Panc1 (cell line): ENCODE results near the gene CHAF1A.

Experiments
- POLR2AphosphoS5 ChIP-seq: IDR thresholded peaks from 2 replicates; pipeline ENCODE4 v1.6.1; 2012; ENCODE audit warnings: mild to moderate bottlenecking, low read depth, low read length, moderate library complexity
- TF ChIP-seq, protein P1 (sequence below): fragments of 450-650 bp; IDR thresholded peaks from 2 replicates; pipeline ENCODE4 v1.5.1; 2017; ENCODE audit warnings: mild to moderate bottlenecking
- TF ChIP-seq, protein P2 (sequence below), 2 experiments: IDR thresholded peaks; 2 replicates each; pipeline ENCODE4 v1.6.1; 2011 to 2012; ENCODE audit warnings: low read depth in 2 of 2, control low read depth in 1 of 2, low read length in 1 of 2, mild to moderate bottlenecking in 1 of 2, moderate library complexity in 1 of 2; ENCODE audit not compliant: insufficient read depth in 1 of 2

DNA sequence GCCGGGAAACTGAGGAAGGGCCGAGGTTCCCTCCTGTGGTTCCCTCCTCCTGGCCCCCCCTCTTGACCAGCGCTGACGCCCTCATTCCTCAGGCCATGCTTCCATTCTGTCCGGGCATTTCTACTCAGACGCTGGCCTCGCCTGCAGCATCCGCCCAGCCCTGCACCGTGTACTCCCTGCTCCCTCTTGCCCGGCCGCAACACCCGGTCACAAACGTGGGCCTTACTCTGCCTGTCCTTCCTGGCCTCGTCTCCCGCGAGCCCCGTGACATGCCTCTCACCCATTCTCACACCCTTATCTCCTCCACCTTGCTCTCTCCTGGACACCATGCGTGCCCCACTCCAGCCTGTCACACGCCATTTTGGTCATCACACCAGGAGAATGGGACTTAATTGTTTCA lies 80.9 kb downstream of the CHAF1A start:
- TF ChIP-seq, protein P1, sequence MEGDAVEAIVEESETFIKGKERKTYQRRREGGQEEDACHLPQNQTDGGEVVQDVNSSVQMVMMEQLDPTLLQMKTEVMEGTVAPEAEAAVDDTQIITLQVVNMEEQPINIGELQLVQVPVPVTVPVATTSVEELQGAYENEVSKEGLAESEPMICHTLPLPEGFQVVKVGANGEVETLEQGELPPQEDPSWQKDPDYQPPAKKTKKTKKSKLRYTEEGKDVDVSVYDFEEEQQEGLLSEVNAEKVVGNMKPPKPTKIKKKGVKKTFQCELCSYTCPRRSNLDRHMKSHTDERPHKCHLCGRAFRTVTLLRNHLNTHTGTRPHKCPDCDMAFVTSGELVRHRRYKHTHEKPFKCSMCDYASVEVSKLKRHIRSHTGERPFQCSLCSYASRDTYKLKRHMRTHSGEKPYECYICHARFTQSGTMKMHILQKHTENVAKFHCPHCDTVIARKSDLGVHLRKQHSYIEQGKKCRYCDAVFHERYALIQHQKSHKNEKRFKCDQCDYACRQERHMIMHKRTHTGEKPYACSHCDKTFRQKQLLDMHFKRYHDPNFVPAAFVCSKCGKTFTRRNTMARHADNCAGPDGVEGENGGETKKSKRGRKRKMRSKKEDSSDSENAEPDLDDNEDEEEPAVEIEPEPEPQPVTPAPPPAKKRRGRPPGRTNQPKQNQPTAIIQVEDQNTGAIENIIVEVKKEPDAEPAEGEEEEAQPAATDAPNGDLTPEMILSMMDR: no peak
- TF ChIP-seq, protein P2, sequence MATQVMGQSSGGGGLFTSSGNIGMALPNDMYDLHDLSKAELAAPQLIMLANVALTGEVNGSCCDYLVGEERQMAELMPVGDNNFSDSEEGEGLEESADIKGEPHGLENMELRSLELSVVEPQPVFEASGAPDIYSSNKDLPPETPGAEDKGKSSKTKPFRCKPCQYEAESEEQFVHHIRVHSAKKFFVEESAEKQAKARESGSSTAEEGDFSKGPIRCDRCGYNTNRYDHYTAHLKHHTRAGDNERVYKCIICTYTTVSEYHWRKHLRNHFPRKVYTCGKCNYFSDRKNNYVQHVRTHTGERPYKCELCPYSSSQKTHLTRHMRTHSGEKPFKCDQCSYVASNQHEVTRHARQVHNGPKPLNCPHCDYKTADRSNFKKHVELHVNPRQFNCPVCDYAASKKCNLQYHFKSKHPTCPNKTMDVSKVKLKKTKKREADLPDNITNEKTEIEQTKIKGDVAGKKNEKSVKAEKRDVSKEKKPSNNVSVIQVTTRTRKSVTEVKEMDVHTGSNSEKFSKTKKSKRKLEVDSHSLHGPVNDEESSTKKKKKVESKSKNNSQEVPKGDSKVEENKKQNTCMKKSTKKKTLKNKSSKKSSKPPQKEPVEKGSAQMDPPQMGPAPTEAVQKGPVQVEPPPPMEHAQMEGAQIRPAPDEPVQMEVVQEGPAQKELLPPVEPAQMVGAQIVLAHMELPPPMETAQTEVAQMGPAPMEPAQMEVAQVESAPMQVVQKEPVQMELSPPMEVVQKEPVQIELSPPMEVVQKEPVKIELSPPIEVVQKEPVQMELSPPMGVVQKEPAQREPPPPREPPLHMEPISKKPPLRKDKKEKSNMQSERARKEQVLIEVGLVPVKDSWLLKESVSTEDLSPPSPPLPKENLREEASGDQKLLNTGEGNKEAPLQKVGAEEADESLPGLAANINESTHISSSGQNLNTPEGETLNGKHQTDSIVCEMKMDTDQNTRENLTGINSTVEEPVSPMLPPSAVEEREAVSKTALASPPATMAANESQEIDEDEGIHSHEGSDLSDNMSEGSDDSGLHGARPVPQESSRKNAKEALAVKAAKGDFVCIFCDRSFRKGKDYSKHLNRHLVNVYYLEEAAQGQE (IDR thresholded peaks at IDR 0.05; ENCODE audit: insufficient read depth in 1 of 2, low read depth in 2 of 2, low read length in 1 of 2): no peak
- TF ChIP-seq POLR2AphosphoS5: no peak
